ENCODE measurements around the gene TRMO.

- TF ChIP-seq, protein P1, sequence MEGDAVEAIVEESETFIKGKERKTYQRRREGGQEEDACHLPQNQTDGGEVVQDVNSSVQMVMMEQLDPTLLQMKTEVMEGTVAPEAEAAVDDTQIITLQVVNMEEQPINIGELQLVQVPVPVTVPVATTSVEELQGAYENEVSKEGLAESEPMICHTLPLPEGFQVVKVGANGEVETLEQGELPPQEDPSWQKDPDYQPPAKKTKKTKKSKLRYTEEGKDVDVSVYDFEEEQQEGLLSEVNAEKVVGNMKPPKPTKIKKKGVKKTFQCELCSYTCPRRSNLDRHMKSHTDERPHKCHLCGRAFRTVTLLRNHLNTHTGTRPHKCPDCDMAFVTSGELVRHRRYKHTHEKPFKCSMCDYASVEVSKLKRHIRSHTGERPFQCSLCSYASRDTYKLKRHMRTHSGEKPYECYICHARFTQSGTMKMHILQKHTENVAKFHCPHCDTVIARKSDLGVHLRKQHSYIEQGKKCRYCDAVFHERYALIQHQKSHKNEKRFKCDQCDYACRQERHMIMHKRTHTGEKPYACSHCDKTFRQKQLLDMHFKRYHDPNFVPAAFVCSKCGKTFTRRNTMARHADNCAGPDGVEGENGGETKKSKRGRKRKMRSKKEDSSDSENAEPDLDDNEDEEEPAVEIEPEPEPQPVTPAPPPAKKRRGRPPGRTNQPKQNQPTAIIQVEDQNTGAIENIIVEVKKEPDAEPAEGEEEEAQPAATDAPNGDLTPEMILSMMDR (conservative IDR thresholded peaks at IDR 0.05 in 1 of 2, IDR thresholded peaks at IDR 0.05 in 1 of 2; ENCODE audit: low read depth in 1 of 2, low read length in 2 of 2), result no peak
- TF ChIP-seq EZH2 (IDR thresholded peaks at IDR 0.05; ENCODE audit: low read length, missing control alignments), result no peak
These were observed 46.2 kb downstream of the TRMO start for GRCh38 chr9:97876061-97876460.
